ENCODE results near the gene ACLY.
"Not testable (repeated sequence)": the region's sequence is repeated elsewhere in the genome, so short reads cannot be mapped to it uniquely, and the experiment has no call there.

Gene ACLY

GRCh38 chr17:41829961-41830360, 88.8 kb downstream of the ACLY start:
- DNase-seq (ENCODE audit: low spot score): not testable (repeated sequence)

GRCh38 chr17:41825175-41825845, 93.4 kb downstream of the ACLY start:
- no peak for DNase-seq (ENCODE audit: low spot score)

DNA sequence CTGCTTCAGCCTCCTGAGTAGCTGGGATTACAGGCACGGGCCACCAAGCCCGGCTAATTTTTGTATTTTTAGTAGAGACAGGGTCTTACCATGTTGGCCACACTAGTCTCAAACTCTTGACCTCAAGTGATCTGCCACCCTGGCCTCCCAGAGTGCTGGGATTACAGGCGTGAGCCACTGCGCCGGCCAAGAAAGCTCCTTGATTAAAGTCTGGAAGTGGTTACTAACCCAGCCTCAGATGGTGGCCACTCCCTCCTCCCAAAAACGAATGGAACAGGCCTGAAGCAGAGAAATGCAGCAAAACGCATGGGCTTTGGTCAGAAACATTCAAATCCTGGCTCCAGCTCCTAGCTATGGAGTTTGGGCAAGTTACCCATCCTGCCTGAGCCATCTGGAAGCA, 94.7 kb downstream of the ACLY start:
- no peak for DNase-seq (ENCODE audit: low spot score)

- no peak for DNase-seq (ENCODE audit: low spot score)
Observed at GRCh38 chr17:41823580-41823979, 95.2 kb downstream of the ACLY start.

- DNase-seq (ENCODE audit: low spot score): no peak
Observed at GRCh38 chr17:41823141-41823524, 95.6 kb downstream of the ACLY start.

GRCh38 chr17:41822216-41823140, 96.3 kb downstream of the ACLY start:
- no peak for DNase-seq (ENCODE audit: low spot score)

DNA sequence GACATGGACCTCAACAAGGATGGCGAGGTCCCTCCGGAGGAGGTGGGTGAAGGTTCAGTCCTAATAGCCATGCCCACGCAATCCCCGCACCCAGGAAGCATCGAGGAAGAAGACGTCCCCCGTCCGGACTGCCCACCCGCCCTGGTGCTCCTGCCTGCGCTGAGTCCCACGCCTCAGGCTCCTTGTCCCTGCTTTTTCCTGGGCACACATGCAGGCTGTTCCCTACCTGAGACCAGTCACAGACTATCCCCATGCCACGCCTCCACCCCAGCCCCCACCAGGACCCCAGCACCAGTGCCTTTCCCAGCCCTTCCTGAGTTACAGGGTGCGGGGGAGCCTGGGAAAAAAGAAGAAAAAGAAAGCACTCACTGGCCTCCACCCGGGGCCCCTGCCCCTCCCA, 97.0 kb downstream of the ACLY start:
- DNase-seq (ENCODE audit: low spot score): no peak

DNA sequence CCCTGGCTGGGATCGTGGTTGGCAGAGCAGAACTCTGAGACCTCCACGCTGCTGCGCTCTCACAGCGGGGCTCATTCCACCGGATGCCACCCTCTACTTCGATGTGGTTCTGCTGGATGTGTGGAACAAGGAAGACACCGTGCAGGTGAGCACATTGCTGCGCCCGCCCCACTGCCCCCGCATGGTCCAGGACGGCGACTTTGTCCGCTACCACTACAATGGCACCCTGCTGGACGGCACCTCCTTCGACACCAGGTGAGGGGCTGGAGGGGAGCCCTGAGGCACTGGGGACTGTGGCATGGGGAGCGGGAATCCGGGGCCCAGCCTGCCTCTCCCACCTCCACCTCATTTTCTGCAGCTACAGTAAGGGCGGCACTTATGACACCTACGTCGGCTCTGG, 100.7 kb downstream of the ACLY start:
- DNase-seq (ENCODE audit: low spot score): no peak
